ENCODE results near the gene DTNA.
A peak's percentile ranks its signal among the peaks of the same experiment; 100 is the strongest.

The DTNA gene

DNA sequence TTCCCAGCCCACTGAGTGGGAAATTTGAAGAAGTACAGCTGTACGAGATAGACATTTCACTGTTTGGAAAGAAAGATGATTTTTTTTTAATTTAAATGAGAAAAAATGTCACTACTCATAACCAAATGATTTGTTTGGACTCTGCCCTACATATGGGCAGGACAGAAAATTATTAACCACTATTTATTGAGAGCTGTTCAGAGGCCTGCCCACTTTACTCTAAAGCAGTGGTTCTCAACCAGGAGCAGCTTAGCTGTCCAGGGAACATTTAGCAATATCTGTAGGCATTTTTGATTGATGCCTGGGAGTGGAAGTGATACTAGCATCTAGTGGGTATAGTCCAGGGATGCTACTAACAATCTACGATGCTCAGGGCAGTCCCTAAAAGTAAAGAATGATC is 13.4 kb upstream of the DTNA start:
- 92% methylated on average over 1 of the region's 2 CpGs for WGBS
- H3K4me3 ChIP-seq (ENCODE audit: insufficient read depth in 1 of 2, low read depth in 1 of 2, low read length in 2 of 2): no peak overlapping the region

DNA sequence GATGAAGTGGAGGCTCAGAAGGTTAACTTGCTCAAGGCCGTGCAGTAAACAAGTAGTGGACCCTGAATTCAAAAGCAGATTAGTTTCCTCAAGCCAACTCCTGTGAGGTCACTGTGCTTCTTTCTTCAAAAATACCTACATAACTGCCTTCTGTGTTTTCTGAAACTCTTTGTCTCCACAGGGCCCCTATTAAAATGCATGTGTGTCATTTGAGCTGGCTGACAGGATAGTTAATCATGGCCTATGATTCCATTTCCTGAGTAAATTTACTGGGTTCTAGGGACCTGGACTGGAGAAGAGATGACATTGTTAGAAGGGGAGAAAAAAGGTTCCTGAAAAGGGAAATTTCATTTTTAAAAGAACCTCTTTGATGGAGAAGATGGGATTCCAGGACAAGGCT is 12.9 kb upstream of the DTNA start:
- Histone ChIP-seq H3K9me3 (ENCODE audit: control insufficient read depth, low read length) (no peaks in the 10 kb centered on the region), H3K4me3 (ENCODE audit: insufficient read depth in 1 of 2, low read depth in 1 of 2, low read length in 2 of 2) (no peak overlapping the region), H2BK120ac (ENCODE audit: low read depth, low read length) (no peak overlapping the region), H3K14ac (ENCODE audit: low read length in 2 of 2) (no peak overlapping the region), H3K4ac (ENCODE audit: low read depth in 1 of 2, low read length in 2 of 2) (no peak overlapping the region), H3K27me3 (ENCODE audit: control insufficient read depth in 1 of 2, insufficient read depth in 1 of 2, low read length in 2 of 2) (no peaks in the 10 kb centered on the region), H3K27ac (ENCODE audit: low read length, poor library complexity, severe bottlenecking) (no peak overlapping the region), H2BK5ac (ENCODE audit: low read depth, low read length, poor library complexity, severe bottlenecking) (no peak overlapping the region), H3K4me1 (ENCODE audit: control insufficient read depth, insufficient read depth, low read depth, low read length) (no peaks in the 10 kb centered on the region), H3K18ac (ENCODE audit: low read depth in 1 of 2, low read length in 2 of 2) (no peak overlapping the region), H4K8ac (ENCODE audit: low read length) (no peak overlapping the region), H3K36me3 (ENCODE audit: control insufficient read depth in 1 of 2, insufficient read depth in 2 of 2, low read depth in 1 of 2, low read length in 2 of 2) (no peaks in the 10 kb centered on the region), H2BK12ac (ENCODE audit: low read length in 2 of 2) (no peak overlapping the region), H2AFZ (ENCODE audit: low read depth, low read length) (no peak overlapping the region), H3K4me2 (ENCODE audit: low read length, poor library complexity, severe bottlenecking) (no peak overlapping the region), H4K91ac (ENCODE audit: low read length) (no peak overlapping the region), H3K23ac (ENCODE audit: low read length in 2 of 2) (no peak overlapping the region), H2BK15ac (ENCODE audit: low read depth, poor library complexity, severe bottlenecking) (no peak overlapping the region), H3K79me1 (replicated peaks; ENCODE audit: low read length, poor library complexity, severe bottlenecking) (no peaks in the 10 kb centered on the region), H2AK5ac (ENCODE audit: low read length, severe bottlenecking) (no peak overlapping the region), H3K9ac (ENCODE audit: low read length) (no peak overlapping the region)
- WGBS: 100% methylated on average over 1 of the region's 1 CpG
- DNase-seq: no peak

More for the DNA sequence above, 13.4 kb upstream of the DTNA start:
- Histone ChIP-seq H3K36me3 (ENCODE audit: control insufficient read depth in 1 of 2, insufficient read depth in 2 of 2, low read depth in 1 of 2, low read length in 2 of 2) (no peaks in the 10 kb centered on the region), H3K18ac (ENCODE audit: low read depth in 1 of 2, low read length in 2 of 2) (no peak overlapping the region), H4K8ac (ENCODE audit: low read length) (no peak overlapping the region), H3K9ac (ENCODE audit: low read length) (no peak overlapping the region), H2BK5ac (ENCODE audit: low read depth, low read length, poor library complexity, severe bottlenecking) (no peak overlapping the region), H3K4me1 (ENCODE audit: control insufficient read depth, insufficient read depth, low read depth, low read length) (no peaks in the 10 kb centered on the region), H2AK5ac (ENCODE audit: low read length, severe bottlenecking) (no peak overlapping the region), H3K23ac (ENCODE audit: low read length in 2 of 2) (no peak overlapping the region), H4K91ac (ENCODE audit: low read length) (no peak overlapping the region), H3K79me1 (replicated peaks; ENCODE audit: low read length, poor library complexity, severe bottlenecking) (no peaks in the 10 kb centered on the region), H3K9me3 (ENCODE audit: control insufficient read depth, low read length) (no peaks in the 10 kb centered on the region), H3K14ac (ENCODE audit: low read length in 2 of 2) (no peak overlapping the region), H3K27me3 (ENCODE audit: control insufficient read depth in 1 of 2, insufficient read depth in 1 of 2, low read length in 2 of 2) (no peaks in the 10 kb centered on the region), H3K4me2 (ENCODE audit: low read length, poor library complexity, severe bottlenecking) (no peak overlapping the region), H2AFZ (ENCODE audit: low read depth, low read length) (no peak overlapping the region), H2BK12ac (ENCODE audit: low read length in 2 of 2) (no peak overlapping the region), H2BK15ac (ENCODE audit: low read depth, poor library complexity, severe bottlenecking) (no peak overlapping the region), H3K27ac (ENCODE audit: low read length, poor library complexity, severe bottlenecking) (no peak overlapping the region), H3K4ac (ENCODE audit: low read depth in 1 of 2, low read length in 2 of 2) (no peak overlapping the region), H2BK120ac (ENCODE audit: low read depth, low read length) (no peak overlapping the region)
- DNase-seq: no peak

DNA sequence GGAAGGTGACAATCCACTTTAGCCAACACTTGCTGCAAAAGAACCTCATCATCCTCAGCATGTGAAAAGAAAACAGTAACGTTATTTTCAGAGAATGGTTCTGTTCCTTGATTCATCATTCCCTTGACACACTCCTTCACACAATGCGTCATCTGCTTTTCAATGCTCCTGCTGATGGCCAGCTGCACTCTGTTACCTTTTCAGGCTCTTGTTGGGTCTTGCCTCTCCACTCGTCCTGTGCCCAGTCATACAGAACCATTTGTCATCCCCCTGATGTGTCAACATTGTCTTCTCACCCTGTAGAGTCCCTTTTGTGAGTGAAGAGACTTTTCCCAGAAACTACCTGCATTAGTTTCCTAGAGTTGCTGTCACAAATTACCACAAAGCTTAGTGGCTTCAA is 12.2 kb upstream of the DTNA start:
- H2BK15ac ChIP-seq (ENCODE audit: low read depth, poor library complexity, severe bottlenecking): no peak overlapping the region
- no peaks in the 10 kb centered on the region for H3K4me1 ChIP-seq (ENCODE audit: control insufficient read depth, insufficient read depth, low read depth, low read length)
- H3K27ac ChIP-seq (ENCODE audit: low read length, poor library complexity, severe bottlenecking): no peak overlapping the region
- H2BK120ac ChIP-seq (ENCODE audit: low read depth, low read length): no peak overlapping the region
- H3K23ac ChIP-seq (ENCODE audit: low read length in 2 of 2): no peak overlapping the region
- H2BK5ac ChIP-seq (ENCODE audit: low read depth, low read length, poor library complexity, severe bottlenecking): no peak overlapping the region
- H2AFZ ChIP-seq (ENCODE audit: low read depth, low read length): no peak overlapping the region
- no peaks in the 10 kb centered on the region for H3K36me3 ChIP-seq (ENCODE audit: control insufficient read depth in 1 of 2, insufficient read depth in 2 of 2, low read depth in 1 of 2, low read length in 2 of 2)
- H3K79me1 ChIP-seq (replicated peaks; ENCODE audit: low read length, poor library complexity, severe bottlenecking): no peaks in the 10 kb centered on the region
- H3K18ac ChIP-seq (ENCODE audit: low read depth in 1 of 2, low read length in 2 of 2): no peak overlapping the region
- no peak overlapping the region for H3K4ac ChIP-seq (ENCODE audit: low read depth in 1 of 2, low read length in 2 of 2)
- DNase-seq: no peak
- no peaks in the 10 kb centered on the region for H3K27me3 ChIP-seq (ENCODE audit: control insufficient read depth in 1 of 2, insufficient read depth in 1 of 2, low read length in 2 of 2)
- H4K91ac ChIP-seq (ENCODE audit: low read length): no peak overlapping the region
- H2AK5ac ChIP-seq (ENCODE audit: low read length, severe bottlenecking): no peak overlapping the region
- H4K8ac ChIP-seq (ENCODE audit: low read length): peak overlapping the region; percentile 7
- H3K9me3 ChIP-seq (ENCODE audit: control insufficient read depth, low read length): no peaks in the 10 kb centered on the region
- H3K4me3 ChIP-seq (ENCODE audit: insufficient read depth in 1 of 2, low read depth in 1 of 2, low read length in 2 of 2): no peak overlapping the region
- 70% methylated on average over 3 of the region's 3 CpGs for WGBS
- H3K14ac ChIP-seq (ENCODE audit: low read length in 2 of 2): no peak overlapping the region
- no peak overlapping the region for H3K9ac ChIP-seq (ENCODE audit: low read length)
- no peak overlapping the region for H3K4me2 ChIP-seq (ENCODE audit: low read length, poor library complexity, severe bottlenecking)
- H2BK12ac ChIP-seq (ENCODE audit: low read length in 2 of 2): no peak overlapping the region

DNA sequence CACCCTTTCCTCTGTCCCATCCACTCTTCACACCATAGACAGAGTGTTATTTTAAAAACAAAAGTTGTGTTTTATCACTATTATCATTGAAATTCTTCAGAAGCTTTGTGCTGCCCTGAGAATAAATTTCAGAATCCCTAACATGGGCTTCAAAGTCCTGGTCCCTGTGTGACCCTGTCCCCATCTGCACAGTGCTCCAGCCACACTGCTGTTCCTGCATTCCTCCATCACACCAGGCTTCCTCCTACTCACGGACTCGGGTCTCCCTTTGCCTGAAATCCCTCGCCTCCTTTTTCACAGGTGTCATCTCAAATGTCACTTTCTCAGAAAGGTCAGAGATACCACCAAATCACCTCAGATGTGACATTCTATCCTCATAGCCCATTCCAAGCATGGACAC is 8.2 kb upstream of the DTNA start:
- H2AFZ ChIP-seq (ENCODE audit: low read depth, low read length): no peak overlapping the region
- H3K14ac ChIP-seq (ENCODE audit: low read length in 2 of 2): no peak overlapping the region
- no peak overlapping the region for H2BK12ac ChIP-seq (ENCODE audit: low read length in 2 of 2)
- no peak overlapping the region for H3K9ac ChIP-seq (ENCODE audit: low read length)
- no peak overlapping the region for H2BK120ac ChIP-seq (ENCODE audit: low read depth, low read length)
- H4K91ac ChIP-seq (ENCODE audit: low read length): no peak overlapping the region
- H3K4me1 ChIP-seq (ENCODE audit: control insufficient read depth, insufficient read depth, low read depth, low read length): no peaks in the 10 kb centered on the region
- H3K36me3 ChIP-seq (ENCODE audit: control insufficient read depth in 1 of 2, insufficient read depth in 2 of 2, low read depth in 1 of 2, low read length in 2 of 2): no peaks in the 10 kb centered on the region
- no peak overlapping the region for H3K4me3 ChIP-seq (ENCODE audit: insufficient read depth in 1 of 2, low read depth in 1 of 2, low read length in 2 of 2)
- H3K4ac ChIP-seq (ENCODE audit: low read depth in 1 of 2, low read length in 2 of 2): no peak overlapping the region
- H3K9me3 ChIP-seq (ENCODE audit: control insufficient read depth, low read length): no peaks in the 10 kb centered on the region
- no peak for DNase-seq
- no peak overlapping the region for H3K18ac ChIP-seq (ENCODE audit: low read depth in 1 of 2, low read length in 2 of 2)
- no peak overlapping the region for H2BK5ac ChIP-seq (ENCODE audit: low read depth, low read length, poor library complexity, severe bottlenecking)
- H2BK15ac ChIP-seq (ENCODE audit: low read depth, poor library complexity, severe bottlenecking): no peak overlapping the region
- H3K27ac ChIP-seq (ENCODE audit: low read length, poor library complexity, severe bottlenecking): no peak overlapping the region
- no peak overlapping the region for H4K8ac ChIP-seq (ENCODE audit: low read length)
- no peaks in the 10 kb centered on the region for H3K79me1 ChIP-seq (replicated peaks; ENCODE audit: low read length, poor library complexity, severe bottlenecking)
- WGBS: 95% methylated on average over 3 of the region's 3 CpGs
- no peak overlapping the region for H3K4me2 ChIP-seq (ENCODE audit: low read length, poor library complexity, severe bottlenecking)
- no peaks in the 10 kb centered on the region for H3K27me3 ChIP-seq (ENCODE audit: control insufficient read depth in 1 of 2, insufficient read depth in 1 of 2, low read length in 2 of 2)
- no peak overlapping the region for H2AK5ac ChIP-seq (ENCODE audit: low read length, severe bottlenecking)
- H3K23ac ChIP-seq (ENCODE audit: low read length in 2 of 2): no peak overlapping the region
